ENCODE measurements around the gene PRR14.
"Not testable (repeated sequence)": the region's sequence is repeated elsewhere in the genome, so short reads cannot be mapped to it uniquely, and the experiment has no call there.

PRR14 gene

GRCh38 chr16:30692396-30693064 lies 41.8 kb downstream of the PRR14 start:
- DNase-seq (ENCODE audit: low spot score), result no peak

- peak; percentile 26 for DNase-seq (ENCODE audit: low spot score)
Measured at GRCh38 chr16:30694926-30695693, 44.4 kb downstream of the PRR14 start.

- DNase-seq (ENCODE audit: low spot score), result not testable (repeated sequence)
Measured at GRCh38 chr16:30696646-30697045, 45.9 kb downstream of the PRR14 start.

- DNase-seq (ENCODE audit: low spot score), result peak; percentile 23
Measured at GRCh38 chr16:30697264-30698138, 46.7 kb downstream of the PRR14 start.

GRCh38 chr16:30698139-30698815 lies 47.5 kb downstream of the PRR14 start:
- peak; percentile 97 for DNase-seq (ENCODE audit: low spot score)

DNA sequence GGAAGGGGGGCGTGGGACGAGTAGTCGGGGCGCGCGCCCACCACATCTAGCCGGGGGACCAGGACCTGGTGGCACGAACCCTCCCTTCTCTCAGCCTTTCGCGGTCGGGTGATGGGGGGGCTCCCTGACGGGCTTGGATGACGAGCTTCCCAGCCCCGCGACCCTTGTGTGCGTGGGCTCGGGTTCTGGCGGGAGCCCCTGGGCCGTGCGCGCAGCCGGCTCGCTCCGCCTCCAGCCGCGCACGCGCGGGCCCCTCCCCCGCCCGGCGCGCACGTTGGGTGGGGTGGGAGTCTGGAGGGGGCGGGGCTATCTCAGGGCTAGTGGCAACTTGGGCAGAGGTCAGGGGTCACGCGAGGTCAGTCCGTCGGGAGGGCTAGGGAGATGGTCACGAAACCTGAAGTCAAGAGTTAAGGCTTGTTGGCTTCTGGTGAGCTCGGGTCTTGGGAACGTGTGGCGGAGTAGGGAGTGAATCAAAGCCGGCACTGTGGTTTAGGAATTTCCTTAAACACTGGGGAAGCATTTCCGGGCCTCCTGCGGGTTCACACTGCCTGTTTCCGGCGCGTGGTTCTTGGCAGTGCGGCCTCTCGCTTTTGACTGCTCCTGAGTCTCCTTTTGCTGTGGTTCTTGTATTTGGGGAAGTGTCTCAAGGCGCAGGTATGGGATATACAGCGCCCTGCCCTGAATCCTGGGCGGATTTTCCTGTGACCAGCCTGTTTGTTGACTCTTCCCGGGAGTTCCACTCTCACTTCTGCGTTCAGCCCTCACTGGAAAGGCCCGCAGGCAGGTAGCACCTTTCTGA lies 48.3 kb downstream of the PRR14 start, which contains the start of gene SRCAP:
TSS of gene SRCAP (plus strand) at position 356 of the 799 bp plus-strand sequence. CDS start 1,654 bp downstream, outside the sequence.
- peak; percentile 78 for DNase-seq (ENCODE audit: low spot score)

GRCh38 chr16:30699615-30700099 lies 48.9 kb downstream of the PRR14 start:
- DNase-seq (ENCODE audit: low spot score), result peak; percentile 8

DNA sequence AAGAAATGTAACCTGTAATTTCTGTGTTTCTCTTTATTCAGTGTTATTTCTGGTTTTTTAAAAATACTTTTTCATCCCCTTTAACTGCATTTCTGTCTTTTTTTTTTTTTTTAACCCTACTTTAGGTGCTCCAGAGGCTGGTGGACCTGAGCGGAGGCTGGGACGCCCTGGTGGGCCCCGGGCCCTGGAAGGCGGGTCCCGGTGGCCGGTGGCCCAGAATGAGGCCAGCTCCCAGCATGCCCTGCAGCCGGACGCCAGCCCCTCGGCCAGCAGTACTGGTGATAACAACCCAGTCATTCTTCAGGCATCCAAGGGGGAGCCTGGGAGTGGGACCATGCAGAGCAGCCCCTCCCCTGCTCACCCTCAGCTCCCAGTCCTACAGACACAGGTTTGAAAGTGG lies 49.7 kb downstream of the PRR14 start:
- no peak for DNase-seq (ENCODE audit: low spot score)

DNA sequence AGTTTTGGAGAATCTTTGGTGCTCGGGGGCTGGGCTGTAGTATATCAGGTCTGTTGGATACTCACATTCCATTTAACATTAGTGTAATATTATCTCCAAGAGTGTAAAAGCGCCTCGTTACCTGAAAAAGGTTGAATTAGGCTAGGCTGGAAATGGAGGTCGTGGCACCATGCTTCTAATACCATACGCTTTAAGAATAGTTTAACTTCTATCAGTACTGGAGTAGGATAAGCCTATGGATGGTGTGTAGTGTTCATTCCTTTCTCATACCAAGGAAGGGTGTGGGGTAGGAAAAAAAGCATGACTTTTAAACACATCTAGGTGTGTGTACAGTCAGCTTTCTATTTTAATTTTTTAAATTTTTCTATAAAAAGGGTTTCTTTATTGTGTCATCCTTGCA lies 50.2 kb downstream of the PRR14 start:
- DNase-seq (ENCODE audit: low spot score), result no peak

- not testable (repeated sequence) for DNase-seq (ENCODE audit: low spot score)
Measured at GRCh38 chr16:30703071-30703470, 52.3 kb downstream of the PRR14 start.

DNA sequence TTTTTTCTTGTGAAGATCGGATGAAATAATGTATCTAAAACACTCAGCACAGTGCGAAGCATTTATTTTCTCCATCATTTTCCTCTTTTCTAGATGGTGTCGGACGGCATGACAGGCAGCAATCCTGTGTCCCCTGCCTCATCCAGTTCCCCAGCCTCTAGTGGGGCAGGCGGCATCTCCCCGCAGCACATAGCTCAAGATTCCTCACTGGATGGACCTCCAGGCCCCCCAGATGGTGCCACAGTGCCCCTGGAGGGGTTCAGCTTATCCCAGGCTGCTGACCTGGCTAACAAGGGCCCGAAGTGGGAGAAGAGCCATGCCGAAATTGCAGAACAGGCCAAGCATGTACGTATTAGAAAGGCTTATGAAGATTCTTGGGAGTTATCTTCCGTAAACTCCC lies 53.2 kb downstream of the PRR14 start:
- DNase-seq (ENCODE audit: low spot score), result no peak

All from kidney tubule cell (primary cell).